Spinal cord (tissue), 10 donors: ENCODE measurements around the gene RIPPLY2. TPM values are rescaled to one million over a fixed set of nuclear protein-coding genes. Genes with fewer than 3 reads are reported as not detected.
"Not testable (repeated sequence)": the region's sequence is repeated elsewhere in the genome, so short reads cannot be mapped to it uniquely, and the experiment has no call there.

Experiments used
- DNase-seq, 6 donors: peaks; one replicate each; pipeline versions ENCODE4 v3.0.0 to v3.0.0-alpha.2; 2013 to 2015; ENCODE audit warnings: low spot score in 6 of 6, low read depth in 4 of 6
- H3K27ac ChIP-seq: one replicate; pipeline ENCODE4 v1.5.1; 2013; ENCODE audit warnings: low read depth, low read length, control low read depth
- H3K27me3 ChIP-seq: one replicate; pipeline ENCODE4 v1.6.1; 2013; ENCODE audit warnings: low read length; ENCODE audit not compliant: control insufficient read depth, insufficient read depth
- H3K36me3 ChIP-seq: one replicate; pipeline ENCODE4 v1.6.1; 2013; ENCODE audit warnings: low read length; ENCODE audit not compliant: control insufficient read depth, insufficient read depth
- H3K4me1 ChIP-seq: one replicate; pipeline ENCODE4 v1.6.1; 2013; ENCODE audit warnings: low read length; ENCODE audit not compliant: control insufficient read depth, insufficient read depth
- H3K4me3 ChIP-seq: one replicate; pipeline ENCODE4 v1.5.1; 2013; ENCODE audit warnings: low read depth, low read length, control low read depth
- H3K9me3 ChIP-seq: one replicate; pipeline ENCODE4 v1.6.1; 2013; ENCODE audit warnings: low read length; ENCODE audit not compliant: control insufficient read depth, insufficient read depth
- WGBS: methylation state at CpG from one replicate; pipeline ENCODE4 v1.1.5; 2013; ENCODE audit warnings: missing lambda C conversion rate; ENCODE audit not compliant: insufficient coverage; 5-methylcytosine and 5-hydroxymethylcytosine counted together
- polyA plus RNA-seq, 2 donors: library from polyadenylated mRNA; unstranded; fragments of 120-200 nt; gene quantifications; one replicate each; pipeline ENCODE4 v1.2.1, GENCODE V29; 2013; ENCODE audit not compliant: insufficient read length in 2 of 2
- total RNA-seq, 2 donors: library from RNA; depleted of rRNA in 1 of 2; stranded (reverse); fragments of 120-200 nt in 1 of 2; fragments of >200 nt in 1 of 2; gene quantifications; one replicate each; pipeline versions ENCODE4 v1.2.3 to v1.2.4, GENCODE V29; 2013 to 2014
- donor health status: healthy.

Gene RIPPLY2
- total and polyA plus RNA-seq, 4 donors = 2.9 to 18.5 (median 12.3) TPM

GRCh38 chr6:83891586-83891985 is 38.4 kb downstream of the RIPPLY2 start:
- DNase-seq = no peak
- H3K9me3 ChIP-seq = peaks cover 6% of the 10 kb centered on the region
- no peak overlapping the region for H3K27ac ChIP-seq
- WGBS = 90% methylated on average over 1 of the region's 4 CpGs
- peaks cover 2% of the 10 kb centered on the region for H3K36me3 ChIP-seq
- no peaks in the 10 kb centered on the region for H3K4me1 ChIP-seq
- H3K4me3 ChIP-seq = no peak overlapping the region
- H3K27me3 ChIP-seq = no peaks in the 10 kb centered on the region

GRCh38 chr6:83893024-83893423 is 39.9 kb downstream of the RIPPLY2 start:
- Histone ChIP-seq H3K27ac (no peak overlapping the region), H3K4me1 (no peaks in the 10 kb centered on the region), H3K9me3 (peaks cover 6% of the 10 kb centered on the region), H3K27me3 (no peaks in the 10 kb centered on the region), H3K4me3 (no peak overlapping the region), H3K36me3 (peaks cover 2% of the 10 kb centered on the region)
- DNase-seq = peak in 1 of 6 donors; percentile 12
- no CpG with 5 or more reads among the region's 1 CpG for WGBS

- not testable (repeated sequence) for H3K4me3 ChIP-seq, H3K4me1 ChIP-seq, H3K27ac ChIP-seq, H3K27me3 ChIP-seq, DNase-seq, H3K36me3 ChIP-seq, H3K9me3 ChIP-seq
- WGBS = no CpG with 5 or more reads among the region's 2 CpGs
These were observed 43.9 kb downstream of the RIPPLY2 start for GRCh38 chr6:83897094-83897493.

GRCh38 chr6:83901624-83902023 is 48.5 kb downstream of the RIPPLY2 start:
- H3K27ac ChIP-seq = no peak overlapping the region
- DNase-seq = no peak
- no CpG with 5 or more reads among the region's 1 CpG for whole genome bisulfite sequencing
- H3K36me3 ChIP-seq = no peaks in the 10 kb centered on the region
- no peaks in the 10 kb centered on the region for H3K27me3 ChIP-seq
- no peaks in the 10 kb centered on the region for H3K9me3 ChIP-seq
- H3K4me3 ChIP-seq = no peak overlapping the region
- H3K4me1 ChIP-seq = no peaks in the 10 kb centered on the region

- no peaks in the 10 kb centered on the region for H3K9me3 ChIP-seq
These were observed 51.2 kb downstream of the RIPPLY2 start for GRCh38 chr6:83904395-83904794.

GRCh38 chr6:83905648-83906047 is 52.5 kb downstream of the RIPPLY2 start:
- no peak for DNase-seq
- WGBS = 96% methylated on average over 4 of the region's 4 CpGs
- Histone ChIP-seq H3K4me3 (no peak overlapping the region), H3K9me3 (no peaks in the 10 kb centered on the region), H3K36me3 (no peaks in the 10 kb centered on the region), H3K27me3 (no peaks in the 10 kb centered on the region), H3K27ac (no peak overlapping the region), H3K4me1 (no peaks in the 10 kb centered on the region)

More at GRCh38 chr6:83904395-83904794, 51.2 kb downstream of the RIPPLY2 start:
- no CpG with 5 or more reads among the region's 4 CpGs for WGBS
- Histone ChIP-seq H3K27me3 (no peaks in the 10 kb centered on the region), H3K4me3 (no peak overlapping the region), H3K36me3 (no peaks in the 10 kb centered on the region), H3K4me1 (no peaks in the 10 kb centered on the region), H3K27ac (no peak overlapping the region)
- DNase-seq = no peak

Other genes with a start within 250 kb of the RIPPLY2 start
- 100 to 1,000 TPM in 1 of 2 donors, 10 to 100 TPM in 1; 33.8 to 128 TPM for gene SNAP91, start 144.3 kb upstream of the RIPPLY2 start, total RNA-seq
- 100 to 1,000 TPM; 153 to 175 TPM for gene SNAP91, start 144.3 kb upstream of the RIPPLY2 start, polyA plus RNA-seq
- 10 to 100 TPM; 11.1 to 11.2 TPM for gene CYB5R4, start 6.3 kb downstream of the RIPPLY2 start, total RNA-seq
- gene CYB5R4, start 6.3 kb downstream of the RIPPLY2 start, polyA plus RNA-seq = 10 to 100 TPM; 13.6 to 14.8 TPM
- 10 to 100 TPM in 1 of 2 donors, 1 to 10 TPM in 1; 5.4 to 17.3 TPM for gene MRAP2, start 180.4 kb downstream of the RIPPLY2 start, total RNA-seq
- gene MRAP2, start 180.4 kb downstream of the RIPPLY2 start, polyA plus RNA-seq = 1 to 10 TPM; 7.8 to 8.4 TPM